ENCODE data around the gene CBLL1.
A peak's percentile ranks its signal among the peaks of the same experiment; 100 is the strongest.

CBLL1 gene

GRCh38 chr7:107743567-107744344 is at the start of gene CBLL1:
TSS of gene CBLL1 (plus strand) at chr7:107744142. CDS start at chr7:107744164, 22 bp downstream.
- peak; percentile 96 for DNase-seq (ENCODE audit: low read depth)

GRCh38 chr7:107694386-107694785 is 49.6 kb upstream of the CBLL1 start:
- no peak for DNase-seq (ENCODE audit: low read depth)

GRCh38 chr7:107696330-107696946 is 47.5 kb upstream of the CBLL1 start:
- DNase-seq (ENCODE audit: low read depth), result peak; percentile 15

- no peak for DNase-seq (ENCODE audit: low read depth)
Measured at GRCh38 chr7:107697321-107698049, 46.5 kb upstream of the CBLL1 start.

- peak; percentile 36 for DNase-seq (ENCODE audit: low read depth)
Measured at GRCh38 chr7:107700570-107700969, 43.4 kb upstream of the CBLL1 start.

GRCh38 chr7:107701191-107701590 is 42.8 kb upstream of the CBLL1 start:
- DNase-seq (ENCODE audit: low read depth), result no peak

GRCh38 chr7:107703219-107703618 is 40.7 kb upstream of the CBLL1 start:
- DNase-seq (ENCODE audit: low read depth), result no peak

GRCh38 chr7:107703872-107704271 is 40.1 kb upstream of the CBLL1 start:
- DNase-seq (ENCODE audit: low read depth), result no peak

GRCh38 chr7:107708956-107709355 is 35.0 kb upstream of the CBLL1 start:
- no peak for DNase-seq (ENCODE audit: low read depth)

- peak; percentile 5 for DNase-seq (ENCODE audit: low read depth)
Measured at GRCh38 chr7:107711301-107711700, 32.6 kb upstream of the CBLL1 start.

- DNase-seq (ENCODE audit: low read depth), result no peak
Measured at GRCh38 chr7:107712025-107712424, 31.9 kb upstream of the CBLL1 start.

GRCh38 chr7:107712896-107713295 is 31.0 kb upstream of the CBLL1 start:
- DNase-seq (ENCODE audit: low read depth), result no peak

GRCh38 chr7:107715531-107715930 is 28.4 kb upstream of the CBLL1 start:
- DNase-seq (ENCODE audit: low read depth), result no peak

- DNase-seq (ENCODE audit: low read depth), result no peak
Measured at GRCh38 chr7:107718456-107719193, 25.3 kb upstream of the CBLL1 start.

- DNase-seq (ENCODE audit: low read depth), result no peak
Measured at GRCh38 chr7:107721286-107721685, 22.7 kb upstream of the CBLL1 start.

- DNase-seq (ENCODE audit: low read depth), result no peak
Measured at GRCh38 chr7:107723255-107723654, 20.7 kb upstream of the CBLL1 start.

GRCh38 chr7:107725138-107725740 is 18.7 kb upstream of the CBLL1 start:
- DNase-seq (ENCODE audit: low read depth), result peak; percentile 39

- DNase-seq (ENCODE audit: low read depth), result no peak
Measured at GRCh38 chr7:107726356-107727130, 17.4 kb upstream of the CBLL1 start.

GRCh38 chr7:107728276-107728675 is 15.7 kb upstream of the CBLL1 start:
- no peak for DNase-seq (ENCODE audit: low read depth)

GRCh38 chr7:107742678-107743566 is 1.0 kb upstream of the CBLL1 start:
- no peak for DNase-seq (ENCODE audit: low read depth)

Data from fibroblast of gingiva (primary cell).